Head of caudate nucleus (tissue), 42 donors: ENCODE data around the gene KRTAP10-11.
"Not testable (repeated sequence)": the region's sequence is repeated elsewhere in the genome, so short reads cannot be mapped to it uniquely, and the experiment has no call there.

ENCODE experiments used
- DNase-seq, 42 donors: peaks; one replicate each; pipeline versions ENCODE4 v3.0.0 to v3.0.0-alpha.2; 2020 to 2021; ENCODE audit warnings: mixed read lengths in 7 of 42
- intact Hi-C: fragments of 100-400 bp; cut with DNase I; formaldehyde crosslinking; loops from one replicate; pipeline ENCODE4 v1.15.0; 2022

Gene KRTAP10-11

GRCh38 chr21:44646366-44647221 lies at the start of gene KRTAP10-11:
Gene KRTAP10-11, plus strand, starts transcription at chr21:44646414. Its CDS starts 45 bp downstream, at chr21:44646459.
- DNase-seq, intact Hi-C loops: not testable (repeated sequence)

GRCh38 chr21:44598061-44598460 lies 48.2 kb upstream of the KRTAP10-11 start:
- DNase-seq, result no peak
- intact Hi-C loops, result no loop called here

- DNase-seq, result no peak
- intact Hi-C loops, result no loop called here
Observed at GRCh38 chr21:44599264-44600029, 46.8 kb upstream of the KRTAP10-11 start.

GRCh38 chr21:44600118-44600978 lies 45.9 kb upstream of the KRTAP10-11 start, which contains the start of gene KRTAP10-7:
Gene KRTAP10-7, plus strand, starts transcription at chr21:44600597. Its CDS starts 25 bp downstream, at chr21:44600622.
- intact Hi-C loops, DNase-seq: not testable (repeated sequence)

GRCh38 chr21:44601091-44601490 lies 45.1 kb upstream of the KRTAP10-11 start:
- DNase-seq, intact Hi-C loops: not testable (repeated sequence)

GRCh38 chr21:44601596-44602462 lies 44.4 kb upstream of the KRTAP10-11 start:
- intact Hi-C loops, result no loop called here
- no peak for DNase-seq

- DNase-seq, result no peak
- intact Hi-C loops, result no loop called here
Observed at GRCh38 chr21:44602463-44602850, 43.8 kb upstream of the KRTAP10-11 start.

- intact Hi-C loops, result no loop called here
- no peak for DNase-seq
Observed at GRCh38 chr21:44603109-44603875, 42.9 kb upstream of the KRTAP10-11 start.

- intact Hi-C loops, result no loop called here
- no peak for DNase-seq
Observed at GRCh38 chr21:44603911-44604310, 42.3 kb upstream of the KRTAP10-11 start.

GRCh38 chr21:44606495-44606894 lies 39.7 kb upstream of the KRTAP10-11 start:
- intact Hi-C loops, result no loop called here
- no peak for DNase-seq

- intact Hi-C loops, result no loop called here
- no peak for DNase-seq
Observed at GRCh38 chr21:44609193-44609592, 37.0 kb upstream of the KRTAP10-11 start.

GRCh38 chr21:44610157-44610843 lies 35.9 kb upstream of the KRTAP10-11 start:
- not testable (repeated sequence) for DNase-seq

GRCh38 chr21:44611551-44611950 lies 34.7 kb upstream of the KRTAP10-11 start:
- no peak for DNase-seq
- intact Hi-C loops, result no loop called here

More at GRCh38 chr21:44610157-44610843, 35.9 kb upstream of the KRTAP10-11 start:
- intact Hi-C loops, result not testable (repeated sequence)

GRCh38 chr21:44612029-44612486 lies 34.2 kb upstream of the KRTAP10-11 start, which contains the start of gene KRTAP10-8:
Gene KRTAP10-8, plus strand, starts transcription at chr21:44612079. Its CDS starts 22 bp downstream, at chr21:44612101.
- intact Hi-C loops, result no loop called here
- DNase-seq, result no peak

- DNase-seq, result no peak
- intact Hi-C loops, result no loop called here
Observed at GRCh38 chr21:44612669-44613229, 33.5 kb upstream of the KRTAP10-11 start.
